Chondrocyte (in vitro differentiated cells): Measurements from ENCODE around the gene ITGA11. TPM values are rescaled to one million over a fixed set of nuclear protein-coding genes. Genes with fewer than 3 reads are reported as not detected.

Experiments used
- DNase-seq: peaks from one replicate; pipeline ENCODE4 v3.0.0; 2021; ENCODE audit warnings: mixed read lengths, low spot score
- H3K27ac Mint-ChIP-seq: one replicate; pipeline ENCODE4 v1.8.0; 2021; ENCODE audit warnings: mild to moderate bottlenecking, moderate library complexity, mixed read lengths; ENCODE audit not compliant: unreplicated experiment
- H3K27me3 Mint-ChIP-seq: 2 replicates; pipeline ENCODE4 v1.8.0; 2021; ENCODE audit warnings: low read depth, mixed read lengths
- H3K36me3 Mint-ChIP-seq: 2 replicates; pipeline ENCODE4 v1.8.0; 2021; ENCODE audit warnings: low read depth, mixed read lengths
- H3K4me1 Mint-ChIP-seq: 2 replicates; pipeline ENCODE4 v1.8.0; 2021; ENCODE audit warnings: low read depth, mild to moderate bottlenecking, mixed read lengths
- H3K4me3 Mint-ChIP-seq: one replicate; pipeline ENCODE4 v1.8.0; 2021; ENCODE audit warnings: mild to moderate bottlenecking, moderate library complexity, mixed read lengths; ENCODE audit not compliant: unreplicated experiment
- H3K9me3 Mint-ChIP-seq: 2 replicates; pipeline ENCODE4 v1.8.0; 2021; ENCODE audit warnings: low read depth, mixed read lengths
- total RNA-seq: library from RNA; stranded (reverse); gene quantifications from 3 replicates; pipeline ENCODE4 v1.2.1, GENCODE V29; 2021
- TF ChIP-seq, protein P1 (sequence below): fragments of 200-600 bp; sonication (generic); IDR thresholded peaks from 2 replicates; pipeline ENCODE4 v1.5.0; 2021; ENCODE audit warnings: antibody characterized with exemption, mild to moderate bottlenecking, moderate library complexity

The ITGA11 gene
- total RNA-seq, 1 donor from 2014 or later: 1,092 TPM

DNA sequence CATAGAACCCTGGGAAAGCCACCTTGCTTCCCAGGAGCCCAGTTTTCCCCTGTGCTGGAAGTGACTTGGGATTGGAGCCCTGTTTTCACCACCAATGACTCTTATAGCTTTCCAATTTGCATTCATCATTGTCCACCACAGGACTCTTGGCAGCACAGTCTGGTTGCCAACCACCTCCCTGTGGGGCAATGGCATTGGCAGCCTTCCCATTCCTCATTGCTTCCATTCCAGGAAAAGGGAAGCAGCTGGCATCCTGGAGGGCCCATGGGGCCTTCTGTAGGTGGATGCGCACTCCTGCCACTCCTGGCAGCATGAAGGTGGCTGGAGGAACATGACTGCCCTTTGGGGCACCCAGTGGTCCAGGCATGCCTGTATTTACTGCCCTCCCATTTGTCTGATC, 96.7 kb downstream of the ITGA11 start:
- DNase-seq: no peak
- H3K36me3 Mint-ChIP-seq: peaks cover 62% of the 10 kb centered on the region
- no peaks in the 10 kb centered on the region for H3K9me3 Mint-ChIP-seq
- TF ChIP-seq, protein P1, sequence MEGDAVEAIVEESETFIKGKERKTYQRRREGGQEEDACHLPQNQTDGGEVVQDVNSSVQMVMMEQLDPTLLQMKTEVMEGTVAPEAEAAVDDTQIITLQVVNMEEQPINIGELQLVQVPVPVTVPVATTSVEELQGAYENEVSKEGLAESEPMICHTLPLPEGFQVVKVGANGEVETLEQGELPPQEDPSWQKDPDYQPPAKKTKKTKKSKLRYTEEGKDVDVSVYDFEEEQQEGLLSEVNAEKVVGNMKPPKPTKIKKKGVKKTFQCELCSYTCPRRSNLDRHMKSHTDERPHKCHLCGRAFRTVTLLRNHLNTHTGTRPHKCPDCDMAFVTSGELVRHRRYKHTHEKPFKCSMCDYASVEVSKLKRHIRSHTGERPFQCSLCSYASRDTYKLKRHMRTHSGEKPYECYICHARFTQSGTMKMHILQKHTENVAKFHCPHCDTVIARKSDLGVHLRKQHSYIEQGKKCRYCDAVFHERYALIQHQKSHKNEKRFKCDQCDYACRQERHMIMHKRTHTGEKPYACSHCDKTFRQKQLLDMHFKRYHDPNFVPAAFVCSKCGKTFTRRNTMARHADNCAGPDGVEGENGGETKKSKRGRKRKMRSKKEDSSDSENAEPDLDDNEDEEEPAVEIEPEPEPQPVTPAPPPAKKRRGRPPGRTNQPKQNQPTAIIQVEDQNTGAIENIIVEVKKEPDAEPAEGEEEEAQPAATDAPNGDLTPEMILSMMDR: no peak
- H3K27me3 Mint-ChIP-seq: no peaks in the 10 kb centered on the region
- H3K4me3 Mint-ChIP-seq: no peak overlapping the region
- H3K27ac Mint-ChIP-seq: peak overlapping the region; percentile 94
- peaks cover 84% of the 10 kb centered on the region for H3K4me1 Mint-ChIP-seq

- H3K27me3 Mint-ChIP-seq: no peaks in the 10 kb centered on the region
- peaks cover 84% of the 10 kb centered on the region for H3K4me1 Mint-ChIP-seq
- H3K9me3 Mint-ChIP-seq: no peaks in the 10 kb centered on the region
- TF ChIP-seq, protein P1: peak; percentile 66
- no peak for DNase-seq
- H3K27ac Mint-ChIP-seq: peak overlapping the region; percentile 94
- peaks cover 62% of the 10 kb centered on the region for H3K36me3 Mint-ChIP-seq
- peak overlapping the region; percentile 5 for H3K4me3 Mint-ChIP-seq
These were observed 97.3 kb downstream of the ITGA11 start for GRCh38 chr15:68334661-68335124.

- H3K9me3 Mint-ChIP-seq: no peaks in the 10 kb centered on the region
- DNase-seq: no peak
- peak overlapping the region; percentile 50 for H3K4me3 Mint-ChIP-seq
- H3K4me1 Mint-ChIP-seq: peaks cover 88% of the 10 kb centered on the region
- TF ChIP-seq, protein P1: no peak
- peaks cover 66% of the 10 kb centered on the region for H3K36me3 Mint-ChIP-seq
- peak overlapping the region; percentile 94 for H3K27ac Mint-ChIP-seq
- H3K27me3 Mint-ChIP-seq: no peaks in the 10 kb centered on the region
These were observed 98.0 kb downstream of the ITGA11 start for GRCh38 chr15:68333775-68334470.

DNA sequence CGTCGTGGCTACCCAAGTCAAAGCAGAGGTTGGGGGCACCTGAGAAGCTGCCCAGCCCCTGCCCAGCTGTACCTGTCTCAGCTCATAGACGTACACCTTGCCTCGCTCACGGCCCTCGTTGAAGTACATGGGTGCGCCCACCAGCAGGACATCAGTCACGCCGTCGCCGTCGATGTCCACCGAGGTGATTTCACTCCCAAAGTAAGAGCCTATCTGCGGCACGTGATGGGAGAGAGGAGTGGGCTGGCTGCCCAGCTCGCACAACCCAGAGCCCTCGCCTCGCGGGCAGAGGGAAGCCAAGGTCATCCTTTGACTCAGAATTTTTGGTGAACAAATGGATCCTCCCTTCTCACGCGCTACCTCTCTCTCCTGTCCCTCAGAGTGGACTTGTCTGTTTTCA, 99.7 kb downstream of the ITGA11 start:
- DNase-seq: no peak
- Mint-ChIP-seq H3K27me3 (no peaks in the 10 kb centered on the region), H3K4me1 (peaks cover 92% of the 10 kb centered on the region), H3K27ac (peak overlapping the region; percentile 93), H3K9me3 (no peaks in the 10 kb centered on the region), H3K36me3 (peaks cover 72% of the 10 kb centered on the region), H3K4me3 (no peak overlapping the region)
- TF ChIP-seq, protein P1: no peak

DNA sequence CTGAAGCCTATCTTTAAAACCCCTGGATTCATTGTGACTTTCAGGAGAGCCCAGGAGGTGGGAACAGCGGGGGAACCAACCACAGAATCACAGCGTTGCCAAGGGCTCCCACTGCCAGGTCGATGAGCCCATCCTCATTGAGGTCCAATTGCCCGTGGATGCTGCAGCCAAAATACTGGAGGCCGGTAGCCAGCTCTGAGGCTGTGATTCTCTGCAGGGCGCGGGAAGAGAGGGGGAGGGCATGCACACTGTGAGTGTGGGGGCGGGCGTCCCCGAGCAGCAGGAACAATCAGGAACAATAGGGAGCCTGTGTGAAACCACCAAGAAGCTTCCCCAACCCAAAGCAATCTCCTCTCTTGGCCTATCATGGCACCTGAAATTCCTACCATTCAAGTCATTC, 101.1 kb downstream of the ITGA11 start:
- H3K36me3 Mint-ChIP-seq: peaks cover 76% of the 10 kb centered on the region
- no peak overlapping the region for H3K4me3 Mint-ChIP-seq
- peak overlapping the region; percentile 80 for H3K27ac Mint-ChIP-seq
- no peaks in the 10 kb centered on the region for H3K9me3 Mint-ChIP-seq
- no peaks in the 10 kb centered on the region for H3K27me3 Mint-ChIP-seq
- DNase-seq: no peak
- TF ChIP-seq, protein P1: no peak
- H3K4me1 Mint-ChIP-seq: peaks cover 94% of the 10 kb centered on the region
